Activated naive CD4-positive, alpha-beta T cell treated with anti-CD3 and anti-CD28 coated beads, Interleukin-2, amount 10 ng/mL, durations not matched to agents 7 days and 5 days (primary cell): ENCODE measurements around the gene RCAN3.
"Not testable (repeated sequence)": the region's sequence is repeated elsewhere in the genome, so short reads cannot be mapped to it uniquely, and the experiment has no call there.

Experiments
- CTCF ChIA-PET: fragments of 350-600 bp; sonication (Branson Sonifier 250); formaldehyde crosslinking; loops from one replicate; lab custom pipeline; 2021; ENCODE audit warnings: antibody characterized with exemption; lab: Charles Lee
- DNase-seq: peaks from one replicate; pipeline ENCODE4 v3.0.0-alpha.2; 2020
- H3K27ac Mint-ChIP-seq: one replicate; pipeline ENCODE4 v1.8.0; 2021; ENCODE audit warnings: mild to moderate bottlenecking, moderate library complexity, mixed read lengths
- H3K27me3 Mint-ChIP-seq: one replicate; pipeline ENCODE4 v1.8.0; 2021; ENCODE audit warnings: mild to moderate bottlenecking, mixed read lengths
- H3K36me3 Mint-ChIP-seq: one replicate; pipeline ENCODE4 v1.8.0; 2021; ENCODE audit warnings: mixed read lengths
- H3K4me1 Mint-ChIP-seq: one replicate; pipeline ENCODE4 v1.8.0; 2021; ENCODE audit warnings: mixed read lengths
- H3K4me3 Mint-ChIP-seq: one replicate; pipeline ENCODE4 v1.8.0; 2021; ENCODE audit warnings: mild to moderate bottlenecking, moderate library complexity, mixed read lengths
- H3K9me3 Mint-ChIP-seq: one replicate; pipeline ENCODE4 v1.8.0; 2021; ENCODE audit warnings: mixed read lengths

The RCAN3 gene

GRCh38 chr1:24535778-24536177, 33.1 kb downstream of the RCAN3 start:
- Mint-ChIP-seq H3K27me3 (no peaks in the 10 kb centered on the region), H3K27ac (peak overlapping the region; percentile 96), H3K4me3 (peak overlapping the region; percentile 75), H3K36me3 (peaks cover 71% of the 10 kb centered on the region), H3K9me3 (no peaks in the 10 kb centered on the region), H3K4me1 (peaks cover 78% of the 10 kb centered on the region)
- CTCF ChIA-PET: interaction anchor here (1.1 to 1.8 kb wide), 6 partner anchors 9 to 334 kb away, joined by 3 to 14 read pairs (median 4); partner anchors contain the start of gene NIPAL3
- no peak for DNase-seq

DNA sequence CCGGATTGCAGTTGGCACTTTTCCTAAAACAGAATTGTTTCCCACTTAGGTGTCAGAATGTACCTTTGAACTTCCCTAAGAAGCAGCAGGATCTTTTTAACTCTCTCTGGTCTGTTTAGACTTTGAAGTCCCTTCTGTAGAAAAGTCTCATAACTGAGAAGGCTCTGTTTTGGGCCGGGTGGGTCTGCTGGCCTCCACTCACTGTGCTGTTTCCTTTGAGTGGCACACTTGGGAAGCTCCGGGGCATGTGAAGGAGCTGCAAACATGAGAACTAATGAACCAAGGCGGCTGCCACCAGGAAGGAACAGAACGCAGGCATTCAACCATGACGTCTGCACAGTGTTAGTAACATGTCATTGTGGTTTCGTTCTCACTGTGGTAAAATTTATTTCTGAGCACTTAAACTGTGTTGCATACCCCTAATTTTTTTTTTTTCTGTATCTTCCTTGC, 33.8 kb downstream of the RCAN3 start:
- CTCF ChIA-PET: interaction anchor here (1.1 to 1.8 kb wide), 5 partner anchors 10 to 335 kb away, joined by 3 to 14 read pairs (median 4); partner anchors contain the start of gene NIPAL3
- peak overlapping the region; percentile 75 for H3K4me3 Mint-ChIP-seq
- no peaks in the 10 kb centered on the region for H3K27me3 Mint-ChIP-seq

GRCh38 chr1:24540051-24540905, 37.6 kb downstream of the RCAN3 start:
- DNase-seq: no peak
- Mint-ChIP-seq H3K27ac (peak overlapping the region; percentile 77), H3K4me3 (no peak overlapping the region), H3K4me1 (peaks cover 71% of the 10 kb centered on the region), H3K9me3 (no peaks in the 10 kb centered on the region), H3K36me3 (peaks cover 54% of the 10 kb centered on the region), H3K27me3 (no peaks in the 10 kb centered on the region)
- CTCF ChIA-PET: interaction anchor here (0.7 to 3.6 kb wide), 11 partner anchors 13 to 339 kb away, joined by 3 to 39 read pairs (median 6); partner anchors contain the start of genes NIPAL3 and RCAN3

More for the DNA sequence above, 33.8 kb downstream of the RCAN3 start:
- peak overlapping the region; percentile 96 for H3K27ac Mint-ChIP-seq
- peaks cover 82% of the 10 kb centered on the region for H3K4me1 Mint-ChIP-seq
- peaks cover 74% of the 10 kb centered on the region for H3K36me3 Mint-ChIP-seq
- H3K9me3 Mint-ChIP-seq: no peaks in the 10 kb centered on the region
- DNase-seq: peak; percentile 71

GRCh38 chr1:24540906-24541710, 38.5 kb downstream of the RCAN3 start:
- Mint-ChIP-seq H3K27ac (peak overlapping the region; percentile 77), H3K27me3 (no peaks in the 10 kb centered on the region), H3K36me3 (peaks cover 47% of the 10 kb centered on the region), H3K4me3 (peak overlapping the region; percentile 18), H3K9me3 (no peaks in the 10 kb centered on the region), H3K4me1 (peaks cover 70% of the 10 kb centered on the region)
- CTCF ChIA-PET: interaction anchor here (0.7 to 3.6 kb wide), 14 partner anchors 14 to 340 kb away, joined by 3 to 39 read pairs (median 6); partner anchors contain the start of genes NIPAL3 and RCAN3
- peak; percentile 36 for DNase-seq

DNA sequence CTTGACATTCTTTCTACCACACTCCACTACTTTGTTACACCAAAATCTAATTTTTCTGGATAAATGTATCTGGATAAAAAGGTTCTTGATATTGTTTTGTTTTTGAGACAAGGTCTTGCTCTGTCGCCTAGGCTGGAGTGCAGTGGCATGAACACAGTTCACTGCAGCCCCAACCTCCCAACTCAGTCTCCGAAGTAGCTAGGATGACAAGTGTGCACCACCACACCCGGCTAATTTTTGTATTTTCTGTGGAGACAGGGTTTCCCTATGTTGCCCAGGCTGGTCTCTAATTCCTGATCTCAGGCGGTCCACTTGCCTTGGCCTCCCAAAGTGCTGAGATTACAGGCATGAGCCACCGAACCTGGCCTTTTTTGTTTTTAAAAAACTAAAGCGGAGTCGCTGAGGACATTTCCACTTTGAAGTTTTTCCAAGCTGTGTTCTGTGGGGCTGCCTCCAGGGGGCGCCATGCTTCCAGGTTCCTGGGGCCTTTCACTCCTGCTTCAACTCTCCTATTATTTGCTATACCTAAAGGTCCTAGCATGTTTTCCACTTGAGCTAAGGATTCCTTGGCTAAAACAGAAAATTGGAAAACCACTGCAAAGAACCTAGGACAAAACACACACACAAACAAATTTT, 39.2 kb downstream of the RCAN3 start:
- no peaks in the 10 kb centered on the region for H3K9me3 Mint-ChIP-seq
- peak overlapping the region; percentile 77 for H3K27ac Mint-ChIP-seq
- CTCF ChIA-PET: interaction anchor here (0.5 to 3.6 kb wide), 12 partner anchors 15 to 213 kb away, joined by 3 to 39 read pairs (median 6); partner anchors contain the start of genes NIPAL3 and RCAN3
- H3K4me3 Mint-ChIP-seq: no peak overlapping the region
- peaks cover 39% of the 10 kb centered on the region for H3K36me3 Mint-ChIP-seq
- H3K4me1 Mint-ChIP-seq: peaks cover 62% of the 10 kb centered on the region
- H3K27me3 Mint-ChIP-seq: peaks cover 4% of the 10 kb centered on the region
- peak; percentile 47 for DNase-seq

GRCh38 chr1:24544239-24544638, 41.6 kb downstream of the RCAN3 start:
- Mint-ChIP-seq H3K9me3 (no peaks in the 10 kb centered on the region), H3K27ac (no peak overlapping the region), H3K4me1 (peaks cover 46% of the 10 kb centered on the region), H3K27me3 (peaks cover 20% of the 10 kb centered on the region), H3K4me3 (no peak overlapping the region), H3K36me3 (peaks cover 24% of the 10 kb centered on the region)
- no peak for DNase-seq
- CTCF ChIA-PET: interaction anchor here (1.5 to 3.9 kb wide), 2 partner anchors 14 to 42 kb away, joined by 5 to 21 read pairs; no protein-coding TSS in a partner anchor

- no peaks in the 10 kb centered on the region for H3K9me3 Mint-ChIP-seq
- peaks cover 30% of the 10 kb centered on the region for H3K27me3 Mint-ChIP-seq
- no peak overlapping the region for H3K27ac Mint-ChIP-seq
- no peak overlapping the region for H3K4me3 Mint-ChIP-seq
- peaks cover 10% of the 10 kb centered on the region for H3K36me3 Mint-ChIP-seq
- peaks cover 32% of the 10 kb centered on the region for H3K4me1 Mint-ChIP-seq
- CTCF ChIA-PET: interaction anchor here (1.3 to 3.9 kb wide), 4 partner anchors 12 to 90 kb away, joined by 3 to 21 read pairs (median 4); no protein-coding TSS in a partner anchor
- no peak for DNase-seq
These were observed 43.0 kb downstream of the RCAN3 start for GRCh38 chr1:24545662-24546061.

- Mint-ChIP-seq H3K36me3 (no peaks in the 10 kb centered on the region), H3K27ac (no peak overlapping the region), H3K27me3 (peaks cover 30% of the 10 kb centered on the region), H3K9me3 (no peaks in the 10 kb centered on the region), H3K4me1 (peaks cover 18% of the 10 kb centered on the region), H3K4me3 (no peak overlapping the region)
- CTCF ChIA-PET: interaction anchor here (1.3 to 3.9 kb wide), 2 partner anchors 39 to 88 kb away, joined by 3 to 21 read pairs; no protein-coding TSS in a partner anchor
- DNase-seq: no peak
These were observed 44.6 kb downstream of the RCAN3 start for GRCh38 chr1:24547195-24547594.

- Mint-ChIP-seq H3K9me3 (no peaks in the 10 kb centered on the region), H3K27ac (no peak overlapping the region), H3K27me3 (peaks cover 37% of the 10 kb centered on the region), H3K36me3 (no peaks in the 10 kb centered on the region), H3K4me1 (peaks cover 14% of the 10 kb centered on the region), H3K4me3 (no peak overlapping the region)
- DNase-seq: no peak
- CTCF ChIA-PET: interaction anchor here (0.7 to 3.9 kb wide), 2 partner anchors 39 to 108 kb away, joined by 3 to 21 read pairs; no protein-coding TSS in a partner anchor
These were observed 45.4 kb downstream of the RCAN3 start for GRCh38 chr1:24548070-24548469.

- DNase-seq, H3K9me3 Mint-ChIP-seq, H3K27ac Mint-ChIP-seq, H3K36me3 Mint-ChIP-seq, H3K4me3 Mint-ChIP-seq: not testable (repeated sequence)
- peaks cover 47% of the 10 kb centered on the region for H3K27me3 Mint-ChIP-seq
- H3K4me1 Mint-ChIP-seq: peaks cover 14% of the 10 kb centered on the region
- CTCF ChIA-PET: interaction anchor here (0.9 to 1.9 kb wide), 2 partner anchors 38 to 350 kb away, joined by 5 to 9 read pairs; no protein-coding TSS in a partner anchor
These were observed 46.6 kb downstream of the RCAN3 start for GRCh38 chr1:24549210-24549609.

DNA sequence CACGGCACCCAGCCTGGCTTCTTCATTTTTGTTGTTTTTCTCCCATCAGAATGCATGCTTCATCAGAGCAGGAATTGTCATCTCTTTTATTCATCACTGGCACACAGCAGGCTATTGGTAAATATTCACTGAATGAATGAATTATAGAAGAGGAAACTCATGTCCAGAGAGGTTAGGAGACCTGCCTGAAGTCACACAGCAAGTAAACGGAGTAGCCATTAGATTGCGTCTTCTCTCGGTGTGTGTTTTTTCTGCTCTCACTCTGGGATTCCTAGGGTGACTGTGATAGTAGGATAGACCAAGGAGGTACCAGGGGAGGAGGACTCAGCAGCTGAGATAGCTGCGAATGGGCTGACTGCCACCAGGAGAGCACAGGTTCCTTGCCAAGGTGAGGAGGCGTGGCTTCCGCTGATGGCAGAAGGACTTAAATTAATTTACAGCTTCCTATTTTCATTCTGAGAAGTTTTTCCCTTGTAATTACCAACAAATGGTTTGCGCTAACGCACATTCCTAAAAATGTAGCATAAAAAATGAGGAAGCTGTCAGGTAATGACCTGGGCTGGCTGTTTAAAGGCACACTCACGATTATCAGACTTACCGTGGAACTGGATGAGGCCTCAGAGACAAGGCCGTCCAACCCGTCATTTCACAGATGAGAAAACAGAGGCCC, 48.8 kb downstream of the RCAN3 start:
- Mint-ChIP-seq H3K4me3 (no peak overlapping the region), H3K27ac (no peak overlapping the region), H3K36me3 (no peaks in the 10 kb centered on the region), H3K9me3 (no peaks in the 10 kb centered on the region), H3K27me3 (peaks cover 66% of the 10 kb centered on the region), H3K4me1 (peaks cover 8% of the 10 kb centered on the region)
- CTCF ChIA-PET: no interaction called here
- no peak for DNase-seq

DNA sequence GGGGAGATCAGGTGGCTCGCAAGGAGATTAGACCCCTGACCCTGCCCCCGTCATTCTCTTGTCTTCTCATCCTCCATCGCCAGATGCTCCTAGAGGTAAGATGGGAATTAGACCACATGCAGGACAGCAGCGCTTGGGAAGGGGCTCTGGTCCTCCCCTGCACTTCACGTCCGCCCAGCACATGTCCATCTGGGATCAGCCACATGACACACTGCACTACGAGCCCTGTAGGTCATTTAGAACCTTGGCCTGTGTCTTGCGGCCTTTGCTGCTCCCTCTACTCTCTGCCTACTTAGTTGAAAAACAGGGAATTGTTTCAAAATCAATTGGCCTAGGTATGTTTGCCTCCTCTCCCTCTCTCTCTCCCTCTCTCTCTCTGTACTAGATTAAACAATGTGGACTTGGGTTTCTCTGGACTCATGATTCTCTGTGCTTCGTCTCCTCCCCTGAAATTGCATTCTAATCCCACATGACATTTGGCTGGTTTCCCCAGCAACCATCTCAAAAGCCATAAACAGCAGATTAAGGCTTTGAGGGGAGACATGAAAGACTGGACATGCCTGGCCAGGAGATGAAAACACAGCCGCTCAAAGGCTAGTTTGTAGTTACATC, 49.4 kb downstream of the RCAN3 start:
- CTCF ChIA-PET: no interaction called here
- H3K4me3 Mint-ChIP-seq: no peak overlapping the region
- no peaks in the 10 kb centered on the region for H3K36me3 Mint-ChIP-seq
- no peaks in the 10 kb centered on the region for H3K9me3 Mint-ChIP-seq
- H3K27me3 Mint-ChIP-seq: peaks cover 71% of the 10 kb centered on the region
- no peak overlapping the region for H3K27ac Mint-ChIP-seq
- no peak for DNase-seq
- peaks cover 12% of the 10 kb centered on the region for H3K4me1 Mint-ChIP-seq
